Heart left ventricle (tissue), 16 donors: ENCODE data around the gene CLIP2. TPM values are rescaled to one million over a fixed set of nuclear protein-coding genes. Genes with fewer than 3 reads are reported as not detected.

ENCODE experiments used
- ATAC-seq, 4 donors: fragments of 200-7000 bp; cut with Tn5 transposase; one replicate each; pipeline ENCODE4 v1.9.1; 2020 to 2022; ENCODE audit warnings: moderate library complexity in 4 of 4, mild to moderate bottlenecking in 3 of 4, moderate number of reproducible peaks in 1 of 4
- DNase-seq, 5 donors: peaks; one replicate each; pipeline ENCODE4 v3.0.0-alpha.2; 2020
- H3K27ac ChIP-seq, 12 donors: fragments of 200-600 bp; sonication (generic) in 4 of 12; one replicate each; pipeline versions ENCODE4 v1.5.0 to v1.8.0; 2016 to 2022; ENCODE audit warnings: mild to moderate bottlenecking in 2 of 12
- H3K27me3 ChIP-seq, 9 donors: fragments of 200-600 bp; sonication (generic) in 2 of 9; one replicate each; pipeline versions ENCODE4 v1.5.1 to v1.8.0; 2016 to 2022; ENCODE audit warnings: mild to moderate bottlenecking in 3 of 9
- H3K36me3 ChIP-seq, 9 donors: fragments of 200-600 bp; sonication (generic) in 2 of 9; one replicate each; pipeline versions ENCODE4 v1.5.0 to v1.8.0; 2018 to 2022; ENCODE audit warnings: mild to moderate bottlenecking in 2 of 9
- H3K4me1 ChIP-seq, 12 donors: fragments of 200-600 bp; sonication (generic) in 4 of 12; one replicate each; pipeline versions ENCODE4 v1.5.0 to v1.8.0; 2016 to 2022; ENCODE audit warnings: mild to moderate bottlenecking in 3 of 12
- H3K4me3 ChIP-seq, 12 donors: fragments of 200-600 bp; sonication (generic) in 4 of 12; one replicate each; pipeline versions ENCODE4 v1.5.0 to v1.8.0; 2017 to 2022; ENCODE audit warnings: mild to moderate bottlenecking in 9 of 12, moderate library complexity in 4 of 12
- H3K9me3 ChIP-seq, 12 donors: fragments of 200-600 bp; sonication (generic) in 4 of 12; one replicate each; pipeline versions ENCODE4 v1.5.0 to v1.8.0; 2016 to 2022; ENCODE audit warnings: mild to moderate bottlenecking in 1 of 12
- POLR2A ChIP-seq, 2 donors: fragments of 450-650 bp; IDR thresholded peaks; one replicate each; pipeline ENCODE4 v1.6.1; 2017; ENCODE audit warnings: antibody characterized with exemption in 2 of 2, mild to moderate bottlenecking in 2 of 2, moderate library complexity in 2 of 2
- WGBS, 4 donors: extraction: QIAGEN DNeasy Blood & Tissue Kit in 2 of 4; methylation state at CpG; one replicate each; pipeline versions ENCODE4 v1.1.5 to v1.1.7; 2013 to 2018; 5-methylcytosine and 5-hydroxymethylcytosine counted together
- intact Hi-C, 10 donors: fragments of 100-400 bp; cut with DNase I; formaldehyde crosslinking; loops; one replicate each; pipeline versions ENCODE4 v1.11.1 to v1.14.2; 2022
- polyA plus RNA-seq, 2 donors: library from polyadenylated mRNA; stranded (reverse); fragments of 200-250 nt; gene quantifications; one replicate each; pipeline ENCODE4 v1.2.3, GENCODE V29; 2013
- total RNA-seq, 9 donors: library from RNA; depleted of rRNA in 2 of 9; stranded (reverse); fragments of >200 nt in 2 of 9; fragmentation: NEBNext Ultra II Directional in 3 of 9; extraction: Animal tissue kit (Norgen Biotek cat#: 25700) in 3 of 9; gene quantifications; one replicate each; pipeline versions ENCODE4 v1.1.0 to v1.2.4, GENCODE V29; 2016 to 2023
- TF ChIP-seq, protein P1 (sequence below), 12 donors: fragments of 200-600 bp; sonication (generic) in 4 of 12; IDR thresholded peaks; one replicate each; pipeline versions ENCODE4 v1.5.0 to v1.8.0; 2018 to 2022; ENCODE audit warnings: antibody characterized with exemption in 12 of 12, mild to moderate bottlenecking in 5 of 12
- donor health status: ischemic (EF 13 %, LVEDD 7.1; RV severe dilation, severe dysfunction).
- donor health status: healthy with polysubstance abuse.
- donor health status: DM: no; HTN: yes; CAD: no.
- donor health status: DM: no; HTN: no; CAD: no.
- donor health status: ischemic (EF 25% LVEDD 6.9; RV normal size, moderate dysfunction).
- donor health status: ischemic (EF 25% LVEDD 5.7; RV mildly dilated, moderate dysfunction).
- donor health status: healthy.
- donor health status: DM: yes; HTN: yes; CAD: no.
- donor health status: ischemic (EF 35%, LVEDD 5.7; RV mildly dilated, moderate dysfunction).
- donor health status: nonischemic (EF 11% LVEDD 7.7; RV severe dilation, severe dysfunction).
- donor health status: DM: yes; HTN: yes; CAD: no.
- donor health status: PGD.
- donor health status: ischemic (EF 29% LVEDD 5.4; RV normal size, mild dysfunction).
- donor health status: nonischemic (EF 23%, LVEDD 6.1; RV moderate dilation, normal function).

CLIP2 gene
- total and polyA plus RNA-seq, 11 donors: 4.2 to 17.7 (median 9.0) TPM

- H3K27me3 ChIP-seq: no peaks in the 10 kb centered on the region
- no peaks in the 10 kb centered on the region for H3K4me1 ChIP-seq
- no peak overlapping the region for H3K27ac ChIP-seq
- 54 to 65% (median 60%) methylated on average over 10 of the region's 10 CpGs for WGBS, 4 donors
- TF ChIP-seq, protein P1, sequence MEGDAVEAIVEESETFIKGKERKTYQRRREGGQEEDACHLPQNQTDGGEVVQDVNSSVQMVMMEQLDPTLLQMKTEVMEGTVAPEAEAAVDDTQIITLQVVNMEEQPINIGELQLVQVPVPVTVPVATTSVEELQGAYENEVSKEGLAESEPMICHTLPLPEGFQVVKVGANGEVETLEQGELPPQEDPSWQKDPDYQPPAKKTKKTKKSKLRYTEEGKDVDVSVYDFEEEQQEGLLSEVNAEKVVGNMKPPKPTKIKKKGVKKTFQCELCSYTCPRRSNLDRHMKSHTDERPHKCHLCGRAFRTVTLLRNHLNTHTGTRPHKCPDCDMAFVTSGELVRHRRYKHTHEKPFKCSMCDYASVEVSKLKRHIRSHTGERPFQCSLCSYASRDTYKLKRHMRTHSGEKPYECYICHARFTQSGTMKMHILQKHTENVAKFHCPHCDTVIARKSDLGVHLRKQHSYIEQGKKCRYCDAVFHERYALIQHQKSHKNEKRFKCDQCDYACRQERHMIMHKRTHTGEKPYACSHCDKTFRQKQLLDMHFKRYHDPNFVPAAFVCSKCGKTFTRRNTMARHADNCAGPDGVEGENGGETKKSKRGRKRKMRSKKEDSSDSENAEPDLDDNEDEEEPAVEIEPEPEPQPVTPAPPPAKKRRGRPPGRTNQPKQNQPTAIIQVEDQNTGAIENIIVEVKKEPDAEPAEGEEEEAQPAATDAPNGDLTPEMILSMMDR (IDR thresholded peaks at IDR 0.05): no peak
- TF ChIP-seq POLR2A (IDR thresholded peaks at IDR 0.05): no peak
- no peaks in the 10 kb centered on the region for H3K9me3 ChIP-seq
- intact Hi-C loops: no loop called here
- H3K36me3 ChIP-seq: peaks cover 0 to 22% (median 13%) of the 10 kb centered on the region in 9 donors
- H3K4me3 ChIP-seq: no peak overlapping the region
- DNase-seq (peak in 3 of 5 donors; percentile 39 to 66 (median 62)), ATAC-seq (peak; percentile 77 to 98 (median 94))
Measured at GRCh38 chr7:74365322-74366022, 76.3 kb downstream of the CLIP2 start.

GRCh38 chr7:74371381-74372341 is 82.5 kb downstream of the CLIP2 start:
- intact Hi-C loops: loop anchor here in 4 of 10 donors (5.0 to 10.0 kb wide), 4 partner anchors 67 to 137 kb away; partner anchors contain the start of gene CLIP2 (in 1 of the 4)
- ATAC-seq: no peak
- Histone ChIP-seq H3K27me3 (no peaks in the 10 kb centered on the region), H3K4me1 (peaks cover 0 to 23% (median 4%) of the 10 kb centered on the region in 12 donors), H3K36me3 (peaks cover 0 to 11% (median 8%) of the 10 kb centered on the region in 9 donors), H3K4me3 (no peak overlapping the region), H3K27ac (peak overlapping the region in 3 of 12 donors; percentile 5 to 81 (median 27)), H3K9me3 (no peaks in the 10 kb centered on the region)
- no peak for TF ChIP-seq POLR2A (IDR thresholded peaks at IDR 0.05)
- TF ChIP-seq, protein P1 (IDR thresholded peaks at IDR 0.05): no peak
- WGBS, 4 donors: 48 to 59% (median 52%) methylated on average over 13 of the region's 13 CpGs
- DNase-seq: peak in 1 of 5 donors; percentile 12

DNA sequence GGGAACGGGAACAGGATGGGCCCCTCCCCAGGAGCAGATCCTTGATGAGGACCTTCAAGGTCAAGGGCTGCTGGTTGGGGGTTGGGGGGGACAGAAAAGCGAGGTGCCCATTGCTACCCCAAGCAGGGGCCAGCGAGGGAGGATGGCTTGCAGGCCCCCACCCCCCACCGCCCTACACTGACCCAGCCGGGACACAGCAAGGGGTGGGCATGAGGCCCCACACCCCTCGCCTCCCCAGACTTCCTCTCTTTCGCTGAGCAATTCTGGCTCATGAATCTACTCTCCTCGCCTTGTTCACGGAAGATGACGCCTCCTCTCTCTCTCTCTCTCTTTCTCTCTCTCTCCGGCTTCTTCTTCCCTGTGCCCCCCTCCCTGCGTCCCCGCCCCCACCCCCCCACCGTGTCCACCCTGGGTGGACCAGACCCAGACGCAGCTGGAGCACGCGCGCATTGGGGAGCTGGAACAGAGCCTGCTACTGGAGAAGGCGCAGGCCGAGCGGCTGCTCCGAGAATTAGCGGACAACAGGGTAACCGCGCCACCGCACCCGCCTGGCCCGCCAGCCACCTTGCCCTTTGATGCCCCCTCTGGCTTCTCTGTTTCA is 83.4 kb downstream of the CLIP2 start:
- no peaks in the 10 kb centered on the region for H3K27me3 ChIP-seq
- ATAC-seq (peak; percentile 14 to 70 (median 62)), DNase-seq (peak in 3 of 5 donors; percentile 39 to 70 (median 44))
- peak overlapping the region in 7 of 12 donors; percentile 10 to 32 (median 20) for H3K4me3 ChIP-seq
- H3K4me1 ChIP-seq: peaks cover 0 to 23% (median 4%) of the 10 kb centered on the region in 12 donors
- 28 to 49% (median 37%) methylated on average over 26 to 28 of the region's 28 CpGs for WGBS, 4 donors
- H3K27ac ChIP-seq: peak overlapping the region in 4 of 12 donors; percentile 27 to 81 (median 38)
- intact Hi-C loops: loop anchor here in 4 of 10 donors (5.0 to 10.0 kb wide), 4 partner anchors 68 to 138 kb away; partner anchors contain the start of gene CLIP2 (in 1 of the 4)
- peaks cover 0 to 17% (median 9%) of the 10 kb centered on the region in 9 donors for H3K36me3 ChIP-seq
- H3K9me3 ChIP-seq: no peaks in the 10 kb centered on the region
- TF ChIP-seq POLR2A (IDR thresholded peaks at IDR 0.05): no peak
- TF ChIP-seq, protein P1 (IDR thresholded peaks at IDR 0.05): no peak
